Skeletal muscle satellite cell (primary cell): ENCODE measurements around the gene TCEA2. TPM values are rescaled to one million over a fixed set of nuclear protein-coding genes. Genes with fewer than 3 reads are reported as not detected.

Experiments used
- H3K27me3 ChIP-seq: 2 replicates; pipeline ENCODE4 v1.7.0; 2013; ENCODE audit warnings: low read length; ENCODE audit not compliant: control insufficient read depth, insufficient read depth
- H3K36me3 ChIP-seq: 2 replicates; pipeline ENCODE4 v1.7.0; 2013; ENCODE audit warnings: mild to moderate bottlenecking, control low read depth, low read length; ENCODE audit not compliant: insufficient read depth
- H3K4me1 ChIP-seq: 2 replicates; pipeline ENCODE4 v1.7.0; 2013; ENCODE audit warnings: low read length; ENCODE audit not compliant: control insufficient read depth, insufficient read depth
- H3K4me2 ChIP-seq: 2 replicates; pipeline ENCODE4 v1.7.0; 2013; ENCODE audit warnings: mild to moderate bottlenecking, low read length
- H3K4me3 ChIP-seq: 2 replicates; pipeline ENCODE4 v1.7.0; 2013; ENCODE audit warnings: low read length
- H3K9ac ChIP-seq: 2 replicates; pipeline ENCODE4 v1.7.0; 2013; ENCODE audit warnings: mild to moderate bottlenecking, low read depth, low read length, moderate library complexity
- H3K9me3 ChIP-seq: replicated peaks from 2 replicates; pipeline ENCODE4 v1.7.0; 2013; ENCODE audit warnings: mild to moderate bottlenecking, control low read depth, low read length
- total RNA-seq: library from RNA; depleted of rRNA; stranded (reverse); fragments of >200 nt; gene quantifications from 2 replicates; pipeline ENCODE4 v1.2.3, GENCODE V29; 2012; rRNA removed

TCEA2 gene
- 8.9 and 13.3 TPM in 2 replicates for total RNA-seq

DNA sequence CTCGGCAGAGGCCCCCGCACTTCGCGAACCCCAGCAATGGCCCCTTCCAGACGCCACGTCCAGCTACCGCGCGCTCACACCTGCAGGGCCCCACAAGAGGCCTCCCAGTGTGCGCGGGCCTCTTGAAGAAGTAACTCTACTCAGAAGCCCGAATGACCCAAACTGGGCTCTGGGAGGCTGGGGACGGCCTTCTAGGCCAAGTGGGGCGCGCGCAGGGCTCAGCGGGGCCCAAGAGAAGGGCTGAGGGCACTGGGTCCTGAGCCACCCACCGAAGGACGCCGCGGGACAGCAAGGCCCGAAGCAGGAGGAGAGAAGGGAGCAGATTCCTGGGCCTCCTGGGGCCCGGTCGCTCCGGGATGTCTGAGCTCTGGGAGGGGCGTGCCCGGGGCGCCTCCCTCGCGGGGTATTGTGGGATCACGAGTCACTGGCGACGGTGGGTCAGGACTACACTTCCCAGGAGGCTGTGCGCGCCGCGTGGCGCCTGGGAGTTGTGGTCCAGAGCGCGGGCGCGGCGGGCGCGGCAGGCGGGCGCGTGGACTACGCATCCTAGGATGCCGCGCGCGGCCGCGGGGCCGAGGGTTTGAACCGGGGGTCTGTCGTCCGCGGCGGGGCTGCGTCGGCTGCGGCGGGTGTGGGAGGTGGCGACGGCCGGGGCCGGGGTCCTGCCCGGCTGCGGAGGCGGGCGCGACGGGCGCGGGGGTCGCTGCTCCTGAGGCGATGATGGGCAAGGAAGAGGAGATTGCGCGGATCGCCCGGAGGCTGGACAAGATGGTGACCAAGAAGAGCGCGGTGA, at the start of gene TCEA2:
TSS of gene TCEA2 (plus strand) at position 603 of the 793 bp plus-strand sequence. CDS start at position 718, 115 bp downstream.
- peak within 1 kb of the TSS; percentile 93 for H3K9ac ChIP-seq
- peak within 1 kb of the TSS; percentile 94 for H3K4me3 ChIP-seq
- H3K9me3 ChIP-seq: no peaks in the 10 kb centered on the region
- no peaks in the 10 kb centered on the region for H3K36me3 ChIP-seq
- H3K27me3 ChIP-seq: no peaks in the 10 kb centered on the region
- H3K4me2 ChIP-seq: peak within 1 kb of the TSS; percentile 93
- peaks cover 40% of the 10 kb centered on the region for H3K4me1 ChIP-seq

DNA sequence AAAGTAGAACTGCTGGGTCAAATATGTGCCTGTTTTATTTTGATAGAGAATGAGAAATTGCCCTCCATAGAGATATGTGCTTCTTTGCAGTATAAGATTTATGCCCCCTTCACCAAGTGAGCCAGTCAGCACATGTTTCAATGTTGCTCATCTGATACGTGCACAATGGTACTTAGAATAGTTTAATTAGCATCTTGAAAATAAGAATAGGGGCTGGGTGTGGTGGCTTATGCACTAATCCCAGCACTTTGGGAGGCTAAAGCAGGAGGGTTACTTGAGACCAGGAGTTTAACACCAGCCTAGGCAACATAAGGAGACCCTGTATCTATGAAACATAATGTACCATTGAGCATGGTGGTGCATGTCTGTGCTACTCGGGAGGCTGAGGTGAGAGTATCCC, 47.4 kb upstream of the TCEA2 start:
- no peak overlapping the region for H3K4me3 ChIP-seq
- H3K9me3 ChIP-seq: no peaks in the 10 kb centered on the region
- no peaks in the 10 kb centered on the region for H3K4me1 ChIP-seq
- no peak overlapping the region for H3K9ac ChIP-seq
- H3K4me2 ChIP-seq: no peak overlapping the region
- H3K27me3 ChIP-seq: no peaks in the 10 kb centered on the region
- H3K36me3 ChIP-seq: peaks cover 56% of the 10 kb centered on the region

DNA sequence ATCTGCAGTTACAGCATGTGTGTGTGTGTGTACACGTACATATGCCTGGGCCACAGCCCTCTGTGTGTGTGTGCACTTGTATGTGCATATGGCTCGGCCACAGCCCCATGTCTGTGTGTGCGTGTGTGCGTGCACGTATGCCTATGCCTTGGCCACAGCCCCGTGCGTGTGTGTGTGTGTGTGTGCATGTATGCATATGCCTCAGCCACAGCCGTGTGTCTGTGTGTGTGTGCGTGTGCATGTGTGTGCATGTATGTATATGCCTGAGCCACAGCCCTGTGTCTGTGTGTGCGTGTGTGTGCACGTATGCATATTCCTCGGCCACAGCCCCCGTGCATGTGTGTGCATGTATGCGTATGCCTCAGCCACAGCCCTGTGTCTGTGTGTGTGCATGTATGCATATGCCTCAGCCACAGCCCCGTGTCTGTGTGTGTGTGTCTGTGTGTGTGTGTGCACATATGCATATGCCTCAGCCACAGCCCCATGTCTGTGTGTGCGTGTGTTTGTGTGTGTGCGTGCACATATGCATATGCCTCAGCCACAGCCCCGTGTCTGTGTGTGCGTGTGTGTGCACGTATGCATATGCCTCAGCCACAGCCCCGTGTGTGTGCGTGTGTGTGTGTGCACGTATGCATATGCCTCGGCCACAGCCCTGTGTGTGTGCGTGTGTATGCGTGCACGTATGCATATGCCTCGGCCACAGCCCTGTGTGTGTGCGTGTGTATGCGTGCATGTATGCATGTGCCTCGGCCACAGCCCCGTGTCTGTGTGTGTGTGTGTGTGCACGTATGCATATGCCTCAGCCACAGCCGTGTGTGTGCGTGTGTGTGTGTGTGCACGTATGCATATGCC, 41.6 kb upstream of the TCEA2 start:
- Histone ChIP-seq H3K9ac (no peak overlapping the region), H3K36me3 (peaks cover 66% of the 10 kb centered on the region), H3K4me1 (no peaks in the 10 kb centered on the region), H3K4me3 (no peak overlapping the region), H3K9me3 (no peaks in the 10 kb centered on the region), H3K4me2 (no peak overlapping the region), H3K27me3 (no peaks in the 10 kb centered on the region)

DNA sequence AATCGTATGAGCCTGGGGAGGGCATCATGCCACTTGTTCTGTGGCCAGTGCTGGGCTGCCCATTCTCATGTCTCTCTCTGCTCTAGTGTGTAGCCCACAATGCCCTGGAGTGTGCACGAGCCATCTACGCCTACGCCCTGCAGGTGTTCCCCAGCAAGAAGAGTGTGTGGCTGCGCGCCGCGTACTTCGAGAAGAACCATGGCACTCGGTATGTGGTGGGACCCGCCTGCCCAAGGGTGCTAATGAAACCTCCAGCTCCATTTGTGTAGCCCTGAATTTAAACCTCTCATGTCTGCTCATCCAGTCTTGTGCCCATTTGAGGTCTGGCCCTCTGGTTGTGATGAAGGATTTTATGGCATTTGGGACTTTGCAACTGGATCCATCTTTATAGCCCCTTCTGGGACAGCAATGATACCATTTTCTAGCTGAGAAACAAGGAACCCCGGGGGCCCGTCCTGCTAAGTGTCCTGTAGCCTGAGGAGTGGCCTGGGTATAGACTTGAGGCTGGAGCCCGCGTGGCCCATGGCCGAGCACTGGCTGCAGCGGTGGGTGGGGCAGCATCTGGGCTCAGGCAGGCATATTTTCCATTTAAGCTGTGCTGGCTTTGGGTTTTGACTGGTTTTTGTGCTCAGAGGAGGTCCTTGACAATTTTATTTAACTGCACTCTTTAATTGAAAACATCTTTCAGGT, 40.2 kb upstream of the TCEA2 start:
- Histone ChIP-seq H3K4me2 (no peak overlapping the region), H3K9ac (no peak overlapping the region)

DNA sequence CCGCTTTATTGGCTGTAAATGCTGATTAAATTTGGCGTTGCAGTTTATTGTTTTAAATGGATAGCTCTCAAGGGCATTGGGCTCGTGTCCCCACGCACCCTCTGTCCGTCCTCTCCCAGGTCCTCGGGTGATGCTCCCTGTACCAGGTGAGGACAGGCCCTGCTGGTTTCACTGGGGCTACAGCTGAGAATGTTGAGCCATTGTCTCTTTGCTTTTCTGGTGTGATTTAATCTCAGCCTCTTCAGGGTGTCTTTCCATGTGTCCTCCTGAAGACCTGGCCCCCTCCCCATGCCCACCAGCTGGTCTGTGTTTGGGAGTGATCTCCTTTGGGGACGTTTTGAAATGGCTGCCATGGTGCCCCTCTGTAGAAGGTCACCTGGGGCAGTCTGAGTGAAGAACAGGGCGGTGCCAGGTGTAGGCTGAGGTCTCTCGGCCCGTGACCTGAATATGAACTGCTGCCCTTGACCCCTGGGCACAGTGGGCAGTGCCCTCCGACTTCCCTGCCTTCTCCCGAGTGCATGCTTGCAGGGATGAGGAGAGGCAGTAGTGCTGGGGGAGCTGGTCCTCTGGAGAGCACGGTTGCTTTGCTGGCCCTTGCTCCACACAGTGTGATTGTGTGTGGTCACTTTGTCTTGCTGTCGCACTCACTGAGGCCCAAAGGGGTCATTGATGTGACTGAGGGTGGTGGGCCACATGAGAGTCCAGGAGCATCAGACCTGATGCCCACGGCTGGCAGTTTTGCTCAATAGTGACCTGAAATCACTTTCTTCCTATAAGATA, 39.4 kb upstream of the TCEA2 start:
- no peak overlapping the region for H3K4me3 ChIP-seq
- no peak overlapping the region for H3K9ac ChIP-seq
- H3K36me3 ChIP-seq: peaks cover 73% of the 10 kb centered on the region
- no peaks in the 10 kb centered on the region for H3K9me3 ChIP-seq
- no peak overlapping the region for H3K4me2 ChIP-seq
- H3K4me1 ChIP-seq: no peaks in the 10 kb centered on the region
- no peaks in the 10 kb centered on the region for H3K27me3 ChIP-seq

More for the DNA sequence above, 40.2 kb upstream of the TCEA2 start:
- Histone ChIP-seq H3K4me1 (no peaks in the 10 kb centered on the region), H3K4me3 (no peak overlapping the region), H3K27me3 (no peaks in the 10 kb centered on the region), H3K36me3 (peaks cover 73% of the 10 kb centered on the region), H3K9me3 (no peaks in the 10 kb centered on the region)

DNA sequence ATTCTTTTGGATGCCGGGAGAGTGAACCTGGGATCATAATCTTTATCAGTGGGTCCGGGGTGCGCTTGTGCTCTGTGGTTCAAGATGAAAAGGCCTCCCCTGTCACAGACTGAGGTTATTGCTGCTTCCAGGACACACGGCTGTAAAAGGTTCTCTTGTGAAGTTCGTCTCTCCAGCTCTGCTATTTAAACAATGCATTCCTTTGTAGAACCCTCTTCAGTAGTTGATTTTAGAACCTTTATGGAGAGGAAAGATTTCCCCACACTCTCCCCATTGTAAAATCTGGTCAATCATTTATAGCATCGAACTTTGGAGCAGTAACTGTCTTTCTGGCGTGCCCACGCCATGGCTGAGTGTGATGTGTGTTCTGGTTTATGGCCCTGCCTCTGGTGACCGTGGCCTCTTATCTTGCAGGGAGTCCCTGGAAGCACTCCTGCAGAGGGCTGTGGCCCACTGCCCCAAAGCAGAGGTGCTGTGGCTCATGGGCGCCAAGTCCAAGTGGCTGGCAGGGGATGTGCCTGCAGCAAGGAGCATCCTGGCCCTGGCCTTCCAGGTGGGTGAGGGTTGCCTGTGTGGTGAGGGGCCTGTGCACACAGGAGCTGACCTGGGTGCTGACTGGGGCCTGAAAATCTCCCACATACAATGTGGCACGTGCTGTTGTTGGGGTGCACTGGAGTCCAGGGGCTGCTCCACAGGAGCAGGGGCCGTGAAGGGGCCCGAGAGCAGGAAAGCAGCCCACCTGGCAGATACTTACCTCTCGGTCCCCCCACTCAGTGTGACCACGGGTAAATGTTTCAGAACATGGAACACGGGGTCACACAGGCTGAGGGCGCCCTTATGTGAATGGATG, 38.6 kb upstream of the TCEA2 start:
- Histone ChIP-seq H3K4me3 (no peak overlapping the region), H3K27me3 (no peaks in the 10 kb centered on the region), H3K4me2 (no peak overlapping the region), H3K36me3 (peaks cover 68% of the 10 kb centered on the region), H3K9me3 (no peaks in the 10 kb centered on the region), H3K4me1 (no peaks in the 10 kb centered on the region), H3K9ac (no peak overlapping the region)

DNA sequence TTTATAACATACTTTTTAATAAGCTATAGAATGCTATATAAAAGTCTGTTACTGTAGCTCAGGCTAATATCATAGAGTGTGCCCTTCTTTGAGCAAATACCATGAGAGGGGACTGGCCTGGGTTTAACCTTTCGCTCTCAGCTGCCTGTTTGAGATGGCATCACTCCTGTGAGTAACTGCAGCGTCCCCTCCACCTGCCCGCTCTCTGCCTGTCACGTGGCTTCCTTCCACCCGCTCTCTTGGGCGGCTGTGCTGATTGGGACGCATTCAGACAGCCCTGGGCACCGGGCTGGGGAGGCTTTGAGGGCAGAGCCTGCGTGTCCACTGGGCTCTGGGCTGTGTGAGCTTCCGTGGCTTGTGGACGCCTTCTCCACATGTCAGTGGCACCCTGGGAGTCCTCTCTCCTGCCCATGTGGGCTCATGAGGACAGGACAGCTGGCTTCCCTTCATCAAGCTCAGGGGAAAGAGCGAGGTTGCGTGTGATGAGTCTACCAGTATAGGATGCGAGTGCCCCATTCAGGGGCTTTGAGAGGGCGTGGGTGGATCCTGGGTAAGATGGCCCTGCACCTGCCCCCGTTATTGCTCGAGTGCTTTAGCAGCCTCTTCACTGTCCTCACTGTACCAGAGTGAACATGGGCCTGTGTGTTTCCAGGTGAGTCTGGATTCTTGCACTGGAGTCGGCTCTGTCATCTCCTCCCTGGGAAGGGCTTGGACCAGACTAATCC, 37.7 kb upstream of the TCEA2 start:
- no peak overlapping the region for H3K9ac ChIP-seq
- no peaks in the 10 kb centered on the region for H3K27me3 ChIP-seq
- no peaks in the 10 kb centered on the region for H3K4me1 ChIP-seq
- no peak overlapping the region for H3K4me3 ChIP-seq
- peaks cover 72% of the 10 kb centered on the region for H3K36me3 ChIP-seq
- no peaks in the 10 kb centered on the region for H3K9me3 ChIP-seq
- no peak overlapping the region for H3K4me2 ChIP-seq

DNA sequence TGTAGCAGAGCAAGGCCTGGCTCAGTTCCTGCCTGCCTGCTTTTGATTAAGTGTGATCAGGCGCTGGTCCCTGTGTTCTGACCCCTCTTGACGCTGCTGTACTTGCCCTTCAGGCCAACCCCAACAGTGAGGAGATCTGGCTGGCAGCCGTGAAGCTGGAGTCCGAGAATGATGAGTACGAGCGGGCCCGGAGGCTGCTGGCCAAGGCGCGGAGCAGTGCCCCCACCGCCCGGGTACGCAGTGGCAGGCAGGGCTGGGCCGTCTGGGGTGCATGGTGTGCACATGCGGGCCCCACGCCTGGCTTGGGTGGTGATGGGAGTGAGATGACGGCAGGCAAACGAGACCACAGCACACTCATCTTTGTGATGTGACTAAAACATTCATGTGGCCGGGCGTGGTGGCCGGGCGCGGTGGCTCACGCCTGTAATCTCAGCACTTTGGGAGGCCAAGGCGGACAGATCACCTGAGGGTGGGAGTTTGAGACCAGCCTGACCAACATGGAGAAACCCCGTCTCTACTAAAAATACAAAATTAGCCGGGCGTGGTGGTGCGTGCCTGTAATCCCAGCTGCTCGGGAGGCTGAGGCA, 37.1 kb upstream of the TCEA2 start:
- no peak overlapping the region for H3K4me3 ChIP-seq
- no peaks in the 10 kb centered on the region for H3K4me1 ChIP-seq
- H3K9me3 ChIP-seq: no peaks in the 10 kb centered on the region
- no peak overlapping the region for H3K4me2 ChIP-seq
- no peak overlapping the region for H3K9ac ChIP-seq
- H3K36me3 ChIP-seq: peaks cover 77% of the 10 kb centered on the region
- H3K27me3 ChIP-seq: no peaks in the 10 kb centered on the region

DNA sequence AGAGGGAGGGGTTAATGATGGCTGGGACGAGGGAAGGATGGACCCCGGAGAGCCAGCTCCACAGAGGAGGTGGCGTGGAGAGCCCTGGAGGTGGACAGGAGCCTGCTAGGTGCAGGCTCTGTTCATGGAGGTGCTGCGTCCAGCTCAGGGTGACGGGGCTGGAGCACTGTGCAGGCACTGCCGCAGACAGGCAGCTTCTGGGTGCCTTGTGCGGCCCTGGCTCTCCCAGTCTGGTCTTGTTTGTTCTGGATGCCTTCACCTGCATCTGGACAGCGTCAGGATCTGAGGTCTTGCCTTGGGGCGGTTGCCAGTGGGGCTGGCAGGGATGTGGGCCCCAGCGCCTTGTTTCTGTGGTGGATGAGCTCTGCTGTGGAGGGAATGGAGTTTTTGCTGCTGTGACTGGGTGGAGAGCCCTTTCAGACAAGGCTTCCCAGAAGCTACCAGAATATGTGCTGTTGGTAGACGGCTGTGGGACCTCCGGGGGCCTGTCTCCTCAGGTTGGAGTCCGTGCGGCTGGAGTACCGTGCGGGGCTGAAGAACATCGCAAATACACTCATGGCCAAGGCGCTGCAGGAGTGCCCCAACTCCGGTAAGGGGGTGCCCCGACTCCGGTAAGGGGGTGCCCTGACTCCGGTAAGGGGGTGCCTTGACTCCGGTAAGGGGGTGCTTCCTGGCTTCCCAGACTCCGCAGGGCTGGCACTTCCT, 34.9 kb upstream of the TCEA2 start:
- no peaks in the 10 kb centered on the region for H3K27me3 ChIP-seq
- H3K4me3 ChIP-seq: no peak overlapping the region
- H3K36me3 ChIP-seq: peaks cover 80% of the 10 kb centered on the region
- H3K9ac ChIP-seq: no peak overlapping the region
- H3K4me2 ChIP-seq: no peak overlapping the region
- H3K4me1 ChIP-seq: no peaks in the 10 kb centered on the region
- H3K9me3 ChIP-seq: no peaks in the 10 kb centered on the region
